Upper lobe of right lung (tissue), 1 donor: ENCODE measurements around the gene GRID1. TPM values are rescaled to one million over a fixed set of nuclear protein-coding genes. Genes with fewer than 3 reads are reported as not detected.

Experiments used
- ATAC-seq: fragments of 200-7000 bp; cut with Tn5 transposase; one replicate; pipeline ENCODE4 v1.9.1; 2020; ENCODE audit warnings: mild to moderate bottlenecking, moderate library complexity
- DNase-seq: peaks from one replicate; pipeline ENCODE4 v3.0.0-alpha.2; 2020
- H3K27ac ChIP-seq: fragments of 200-600 bp; one replicate; pipeline ENCODE4 v1.8.0; 2022
- H3K27me3 ChIP-seq: fragments of 200-600 bp; one replicate; pipeline ENCODE4 v1.8.0; 2022; ENCODE audit warnings: mild to moderate bottlenecking
- H3K36me3 ChIP-seq: fragments of 200-600 bp; one replicate; pipeline ENCODE4 v1.8.0; 2022
- H3K4me1 ChIP-seq: fragments of 200-600 bp; one replicate; pipeline ENCODE4 v1.8.0; 2022
- H3K4me3 ChIP-seq: fragments of 200-600 bp; one replicate; pipeline ENCODE4 v1.8.0; 2022; ENCODE audit warnings: mild to moderate bottlenecking
- H3K9me3 ChIP-seq: fragments of 200-600 bp; one replicate; pipeline ENCODE4 v1.8.0; 2022
- CTCF ChIP-seq: fragments of 200-600 bp; IDR thresholded peaks from one replicate; pipeline ENCODE4 v1.8.0; 2022; ENCODE audit warnings: antibody characterized with exemption
- intact Hi-C: fragments of 100-400 bp; cut with DNase I; formaldehyde crosslinking; loops from one replicate; pipeline ENCODE4 v1.11.0; 2022
- total RNA-seq: library from RNA; stranded (reverse); fragmentation: NEBNext Ultra II Directional; extraction: Animal tissue kit (Norgen Biotek cat#: 25700); gene quantifications from one replicate; pipeline ENCODE4 v1.2.1, GENCODE V29; 2021
- donor health status: DM: no; HTN: yes; CAD: no; lungs with severe emphysema.

The GRID1 gene
- total RNA-seq, 1 donor from 2014 or later, result 3.0 TPM

GRCh38 chr10:86363184-86363832, 3.3 kb downstream of the GRID1 start:
- ATAC-seq, result peak; percentile 82
- Histone ChIP-seq H3K27ac (no peak overlapping the region), H3K36me3 (no peaks in the 10 kb centered on the region), H3K9me3 (no peaks in the 10 kb centered on the region), H3K4me1 (peaks cover 19% of the 10 kb centered on the region), H3K4me3 (peak overlapping the region; percentile 20), H3K27me3 (peaks cover 49% of the 10 kb centered on the region)
- TF ChIP-seq CTCF, result peak; percentile 49
- intact Hi-C loops, result no loop called here
- DNase-seq, result peak; percentile 85

- H3K4me3 ChIP-seq, result peak overlapping the region; percentile 20
- H3K27ac ChIP-seq, result no peak overlapping the region
- intact Hi-C loops, result no loop called here
- H3K36me3 ChIP-seq, result no peaks in the 10 kb centered on the region
- H3K4me1 ChIP-seq, result peaks cover 19% of the 10 kb centered on the region
- no peak for DNase-seq
- H3K27me3 ChIP-seq, result peaks cover 43% of the 10 kb centered on the region
- H3K9me3 ChIP-seq, result no peaks in the 10 kb centered on the region
- ATAC-seq, result no peak
- no peak for TF ChIP-seq CTCF
Measured at GRCh38 chr10:86362586-86363183, 3.9 kb downstream of the GRID1 start.

- Histone ChIP-seq H3K27me3 (peaks cover 38% of the 10 kb centered on the region), H3K4me1 (peaks cover 16% of the 10 kb centered on the region), H3K27ac (no peak overlapping the region), H3K36me3 (no peaks in the 10 kb centered on the region), H3K9me3 (no peaks in the 10 kb centered on the region), H3K4me3 (no peak overlapping the region)
- intact Hi-C loops, result no loop called here
- DNase-seq (peak; percentile 29), ATAC-seq (no peak)
- TF ChIP-seq CTCF, result no peak
Measured at GRCh38 chr10:86362129-86362527, 4.5 kb downstream of the GRID1 start.

- DNase-seq, result peak; percentile 34
- ATAC-seq, result no peak
- H3K27me3 ChIP-seq, result peaks cover 33% of the 10 kb centered on the region
- H3K9me3 ChIP-seq, result no peaks in the 10 kb centered on the region
- intact Hi-C loops, result no loop called here
- no peak for TF ChIP-seq CTCF
- H3K36me3 ChIP-seq, result no peaks in the 10 kb centered on the region
- peaks cover 12% of the 10 kb centered on the region for H3K4me1 ChIP-seq
- no peak overlapping the region for H3K27ac ChIP-seq
- H3K4me3 ChIP-seq, result no peak overlapping the region
Measured at GRCh38 chr10:86361156-86362128, 5.2 kb downstream of the GRID1 start.

- Histone ChIP-seq H3K4me3 (no peak overlapping the region), H3K4me1 (peaks cover 7% of the 10 kb centered on the region), H3K27ac (no peak overlapping the region), H3K27me3 (peaks cover 27% of the 10 kb centered on the region), H3K36me3 (no peaks in the 10 kb centered on the region), H3K9me3 (no peaks in the 10 kb centered on the region)
- ATAC-seq (no peak), DNase-seq (peak; percentile 3)
- intact Hi-C loops, result no loop called here
- no peak for TF ChIP-seq CTCF
Measured at GRCh38 chr10:86360657-86361056, 5.9 kb downstream of the GRID1 start.
